Right lobe of liver (tissue), 6 donors: ENCODE results near the gene SEPTIN2. TPM values are rescaled to one million over a fixed set of nuclear protein-coding genes. Genes with fewer than 3 reads are reported as not detected.
A peak's percentile ranks its signal among the peaks of the same experiment; 100 is the strongest.

Experiments used
- ATAC-seq, 4 donors: fragments of 200-7000 bp; cut with Tn5 transposase; one replicate each; pipeline ENCODE4 v1.9.1; 2020; ENCODE audit warnings: mild to moderate bottlenecking in 4 of 4, moderate library complexity in 4 of 4
- DNase-seq, 3 donors: peaks; one replicate each; pipeline ENCODE4 v3.0.0-alpha.2; 2020
- H3K27ac ChIP-seq, 3 donors: fragments of 200-600 bp; one replicate each; pipeline ENCODE4 v1.8.0; 2022
- H3K27me3 ChIP-seq, 2 donors: fragments of 200-600 bp; one replicate each; pipeline ENCODE4 v1.8.0; 2022
- H3K36me3 ChIP-seq, 4 donors: fragments of 200-600 bp; sonication (generic) in 1 of 4; one replicate each; pipeline versions ENCODE4 v1.5.1 to v1.8.0; 2017 to 2022; ENCODE audit warnings: control low read depth in 1 of 4
- H3K4me1 ChIP-seq, 4 donors: fragments of 200-600 bp; sonication (generic) in 1 of 4; one replicate each; pipeline versions ENCODE4 v1.5.1 to v1.8.0; 2017 to 2022; ENCODE audit warnings: control low read depth in 1 of 4
- H3K4me3 ChIP-seq, 3 donors: fragments of 200-600 bp; one replicate each; pipeline ENCODE4 v1.8.0; 2022
- H3K9me3 ChIP-seq, 4 donors: fragments of 200-600 bp; sonication (generic) in 1 of 4; one replicate each; pipeline versions ENCODE4 v1.5.1 to v1.8.0; 2017 to 2022; ENCODE audit warnings: control low read depth in 1 of 4
- POLR2A ChIP-seq: fragments of 450-650 bp; IDR thresholded peaks from one replicate; pipeline ENCODE4 v1.6.1; 2017; ENCODE audit warnings: antibody characterized with exemption, mild to moderate bottlenecking
- WGBS: methylation state at CpG from one replicate; pipeline ENCODE4 v1.1.6; 2018; ENCODE audit warnings: low coverage, low lambda C conversion rate; ENCODE audit not compliant: insufficient coverage; ENCODE audit errors: missing lambda C conversion rate; 5-methylcytosine and 5-hydroxymethylcytosine counted together
- intact Hi-C, 2 donors: fragments of 100-400 bp; cut with DNase I; formaldehyde crosslinking; loops; one replicate each; pipeline versions ENCODE4 v1.11.2 to v1.14.1; 2022
- total RNA-seq, 6 experiments: library from RNA; depleted of rRNA in 2 of 6; stranded (reverse); fragments of >200 nt in 2 of 6; fragmentation: NEBNext Ultra II Directional in 3 of 6; extraction: Animal tissue kit (Norgen Biotek cat#: 25700) in 3 of 6; gene quantifications; one replicate each; pipeline versions ENCODE4 v1.1.0 to v1.2.4, GENCODE V29; 2016 to 2023
- TF ChIP-seq, protein P1 (sequence below), 4 donors: fragments of 200-600 bp in 3 of 4; fragments of 450-650 bp in 1 of 4; IDR thresholded peaks; one replicate each; pipeline versions ENCODE4 v1.5.1 to v1.8.0; 2016 to 2022; ENCODE audit warnings: antibody characterized with exemption in 4 of 4, mild to moderate bottlenecking in 2 of 4
- donor health status: DM: no; HTN: yes; CAD: no.
- donor health status: DM: no; HTN: no; CAD: no.
- donor health status: DM: no; HTN: no; CAD: no.
- donor health status: DM: no; HTN: yes; CAD: no.
- donor health status: DM: no; HTN: yes; CAD: no.

The SEPTIN2 gene
- total RNA-seq, 6 experiments from 2014 or later: 66.6 to 97.9 (median 86.2) TPM

DNA sequence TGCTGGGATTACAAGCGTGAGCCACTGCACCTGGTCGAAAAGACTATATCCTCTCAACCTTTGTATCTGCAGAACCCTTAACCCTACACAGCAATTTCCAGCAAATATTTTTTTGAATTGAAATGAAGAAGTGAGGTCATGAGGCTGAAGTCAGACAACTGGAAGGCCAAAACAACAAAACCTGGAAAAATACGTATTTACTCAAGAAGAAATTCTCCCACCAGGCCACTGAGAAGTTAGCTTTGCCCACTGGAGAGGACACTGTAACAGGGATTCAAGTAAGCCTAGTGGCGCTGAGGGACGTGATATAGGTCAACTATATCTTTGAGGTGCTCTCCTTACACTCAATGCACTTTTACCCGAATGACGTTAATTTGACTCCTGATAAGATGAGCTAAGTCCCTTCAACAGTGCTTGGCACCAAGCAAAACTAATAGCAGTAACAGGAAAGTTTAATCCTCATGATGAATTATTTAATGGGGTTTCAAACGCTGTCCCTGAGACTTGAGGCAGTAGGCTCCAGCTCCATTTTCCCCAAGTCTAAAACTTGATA lies 2.1 kb upstream of the SEPTIN2 start:
- no peak overlapping the region for H3K4me3 ChIP-seq
- H3K36me3 ChIP-seq: no peaks in the 10 kb centered on the region
- intact Hi-C loops: no loop called here
- no peaks in the 10 kb centered on the region for H3K9me3 ChIP-seq
- H3K4me1 ChIP-seq: peaks cover 0 to 69% (median 21%) of the 10 kb centered on the region in 4 donors
- DNase-seq: no peak
- TF ChIP-seq POLR2A: no peak
- TF ChIP-seq, protein P1, sequence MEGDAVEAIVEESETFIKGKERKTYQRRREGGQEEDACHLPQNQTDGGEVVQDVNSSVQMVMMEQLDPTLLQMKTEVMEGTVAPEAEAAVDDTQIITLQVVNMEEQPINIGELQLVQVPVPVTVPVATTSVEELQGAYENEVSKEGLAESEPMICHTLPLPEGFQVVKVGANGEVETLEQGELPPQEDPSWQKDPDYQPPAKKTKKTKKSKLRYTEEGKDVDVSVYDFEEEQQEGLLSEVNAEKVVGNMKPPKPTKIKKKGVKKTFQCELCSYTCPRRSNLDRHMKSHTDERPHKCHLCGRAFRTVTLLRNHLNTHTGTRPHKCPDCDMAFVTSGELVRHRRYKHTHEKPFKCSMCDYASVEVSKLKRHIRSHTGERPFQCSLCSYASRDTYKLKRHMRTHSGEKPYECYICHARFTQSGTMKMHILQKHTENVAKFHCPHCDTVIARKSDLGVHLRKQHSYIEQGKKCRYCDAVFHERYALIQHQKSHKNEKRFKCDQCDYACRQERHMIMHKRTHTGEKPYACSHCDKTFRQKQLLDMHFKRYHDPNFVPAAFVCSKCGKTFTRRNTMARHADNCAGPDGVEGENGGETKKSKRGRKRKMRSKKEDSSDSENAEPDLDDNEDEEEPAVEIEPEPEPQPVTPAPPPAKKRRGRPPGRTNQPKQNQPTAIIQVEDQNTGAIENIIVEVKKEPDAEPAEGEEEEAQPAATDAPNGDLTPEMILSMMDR (IDR thresholded peaks at IDR 0.05): no peak
- WGBS: 80% methylated on average over 8 of the region's 8 CpGs
- no peak for ATAC-seq
- no peaks in the 10 kb centered on the region for H3K27me3 ChIP-seq
- no peak overlapping the region for H3K27ac ChIP-seq

DNA sequence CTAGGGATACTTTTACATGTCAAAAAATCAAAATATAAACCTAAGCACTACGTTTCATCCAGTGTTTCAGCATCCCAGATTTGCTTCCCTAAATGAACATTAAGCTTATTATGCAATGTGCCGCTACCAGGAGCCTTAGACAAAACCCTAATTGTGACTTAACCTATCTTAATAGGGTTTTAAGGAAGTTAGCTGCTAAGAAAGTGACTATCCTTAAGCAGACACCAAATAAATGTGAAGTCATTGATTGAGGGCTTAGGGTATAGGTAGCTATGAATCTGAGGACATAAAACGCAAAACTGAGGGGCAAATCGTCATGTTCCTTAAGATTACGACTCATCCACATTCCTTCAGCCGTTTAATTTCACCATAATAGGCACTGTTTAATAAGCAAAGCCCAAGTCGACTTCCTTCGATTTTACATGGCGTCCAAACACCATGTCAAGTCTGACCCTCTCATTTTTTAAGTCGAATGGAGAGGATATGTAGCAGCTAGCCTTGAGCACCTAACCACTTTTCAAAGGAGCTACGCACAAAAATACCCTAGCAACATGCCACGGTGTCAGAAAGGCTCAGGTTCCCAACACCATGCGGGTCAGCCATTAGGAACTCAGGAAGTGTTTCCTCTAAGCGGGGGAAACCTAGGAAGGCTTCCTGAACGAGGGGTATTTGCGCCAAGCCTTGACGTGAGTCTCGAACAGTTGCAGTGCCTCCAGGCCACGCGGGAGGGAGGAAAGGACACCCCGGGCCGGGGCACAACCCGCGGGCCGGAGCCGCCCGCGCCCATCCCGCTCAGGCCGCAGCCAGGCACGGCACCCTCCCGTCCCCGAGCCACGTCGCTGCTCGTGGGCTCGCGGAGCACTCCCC lies 1.3 kb upstream of the SEPTIN2 start:
- WGBS: 4% methylated on average over 16 of the region's 38 CpGs
- no peaks in the 10 kb centered on the region for H3K9me3 ChIP-seq
- DNase-seq (no peak), ATAC-seq (peak in 1 of 4 donors; percentile 0)
- intact Hi-C loops: no loop called here
- no peaks in the 10 kb centered on the region for H3K27me3 ChIP-seq
- H3K36me3 ChIP-seq: no peaks in the 10 kb centered on the region
- H3K4me1 ChIP-seq: peaks cover 0 to 69% (median 18%) of the 10 kb centered on the region in 4 donors
- H3K27ac ChIP-seq: peak overlapping the region; percentile 97 to 99 (median 98)
- H3K4me3 ChIP-seq: peak overlapping the region; percentile 81 to 96 (median 90)
- TF ChIP-seq POLR2A: no peak
- TF ChIP-seq, protein P1 (IDR thresholded peaks at IDR 0.05): no peak

DNA sequence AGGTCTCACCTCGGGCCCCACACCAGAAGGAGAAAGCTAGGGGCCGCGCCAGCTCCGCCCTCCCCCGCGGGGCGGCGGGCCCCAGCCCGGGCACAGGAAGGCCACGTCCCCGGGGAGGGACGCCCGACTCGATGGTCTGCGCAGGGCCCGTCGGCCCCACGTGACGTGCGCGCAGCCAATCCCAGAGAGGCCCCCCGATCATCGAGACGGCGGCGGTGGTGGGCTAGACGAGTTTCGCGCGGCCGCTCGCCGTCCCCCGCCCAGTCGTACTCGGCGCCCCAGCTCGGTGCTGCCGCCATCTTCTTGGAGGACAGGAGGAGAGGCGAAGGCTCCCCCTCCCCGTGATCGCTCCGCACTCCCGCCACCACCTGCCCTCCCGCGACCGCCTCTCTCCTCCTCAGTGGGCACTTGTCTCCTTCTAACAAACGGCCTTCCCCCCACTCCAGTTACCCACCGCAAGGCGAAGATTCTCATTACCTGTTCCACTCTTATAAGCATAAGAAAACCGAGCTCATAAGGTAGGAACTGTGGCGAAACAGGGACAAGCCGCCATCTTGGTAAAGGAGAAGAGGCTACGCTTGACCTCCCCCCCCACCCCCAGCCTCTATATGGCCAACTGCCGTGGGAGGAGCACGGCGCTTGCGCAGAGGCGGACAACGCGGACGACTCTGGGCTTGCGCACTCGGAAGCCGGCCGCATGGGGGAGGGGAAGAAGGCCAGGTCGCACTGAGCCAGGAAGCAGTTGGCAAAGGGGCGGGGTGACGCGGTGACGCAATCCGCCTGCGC lies 439 bp upstream of the SEPTIN2 start, which contains the start of gene HDLBP:
Gene HDLBP, minus strand, starts transcription at position 580 of the 786 bp plus-strand sequence. CDS start 48,803 bp downstream, outside the sequence.
- peak within 1 kb of the TSS; percentile 85 to 96 (median 90) for H3K4me3 ChIP-seq
- ATAC-seq (peak; percentile 85 to 92 (median 86)), DNase-seq (peak; percentile 100)
- peak within 1 kb of the TSS; percentile 97 to 99 (median 98) for H3K27ac ChIP-seq
- peaks cover 0 to 69% (median 18%) of the 10 kb centered on the region in 4 donors for H3K4me1 ChIP-seq
- intact Hi-C loops: no loop called here
- TF ChIP-seq, protein P1 (IDR thresholded peaks at IDR 0.05): peak in 3 of 4 donors; percentile 42 to 65 (median 51)
- TF ChIP-seq POLR2A: peak; percentile 92
- H3K9me3 ChIP-seq: no peaks in the 10 kb centered on the region
- no peaks in the 10 kb centered on the region for H3K36me3 ChIP-seq
- WGBS: 1% methylated on average over 16 of the region's 73 CpGs
- H3K27me3 ChIP-seq: no peaks in the 10 kb centered on the region

DNA sequence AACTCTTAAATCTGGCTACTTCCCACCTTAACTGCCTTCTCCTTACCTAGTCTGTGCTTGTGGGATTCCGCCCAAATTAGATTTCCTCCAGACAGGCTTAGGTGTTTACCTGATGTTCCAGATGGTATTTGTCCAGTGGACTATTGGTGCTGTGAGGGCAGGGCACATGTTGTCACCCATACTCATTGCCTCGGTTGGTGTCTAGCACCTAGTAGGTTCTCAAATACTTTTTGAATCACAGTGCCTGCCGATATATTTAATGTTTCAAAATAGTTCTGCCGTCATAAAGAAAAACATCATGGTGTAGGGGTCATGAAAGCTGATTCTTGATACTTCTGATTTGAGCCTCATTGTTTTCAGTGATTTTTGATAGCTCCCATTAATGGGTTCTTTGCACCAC lies 1.1 kb downstream of the SEPTIN2 start:
- WGBS: 13% methylated on average over 4 of the region's 4 CpGs
- H3K27ac ChIP-seq: peak overlapping the region; percentile 81 to 98 (median 92)
- H3K9me3 ChIP-seq: no peaks in the 10 kb centered on the region
- no peaks in the 10 kb centered on the region for H3K27me3 ChIP-seq
- H3K4me1 ChIP-seq: peaks cover 0 to 71% (median 23%) of the 10 kb centered on the region in 4 donors
- H3K4me3 ChIP-seq: peak overlapping the region; percentile 85 to 96 (median 90)
- no peak for DNase-seq
- no peak for ATAC-seq
- no peak for TF ChIP-seq POLR2A
- TF ChIP-seq, protein P1 (IDR thresholded peaks at IDR 0.05): no peak
- intact Hi-C loops: no loop called here
- H3K36me3 ChIP-seq: no peaks in the 10 kb centered on the region
